Body of pancreas (tissue), 4 donors: Measurements from ENCODE around the gene IL25.

ENCODE experiments used
- CTCF ChIP-seq, 7 experiments: fragments of 450-650 bp in 4 of 7; fragments of 200-600 bp in 3 of 7; sonication (generic) in 3 of 7; IDR thresholded peaks; one replicate each; pipeline ENCODE4 v1.5.1; 2016 to 2019; ENCODE audit warnings: antibody characterized with exemption in 7 of 7
- POLR2A ChIP-seq, 3 donors: fragments of 450-650 bp; IDR thresholded peaks; one replicate each; pipeline ENCODE4 v1.6.1; 2016; ENCODE audit warnings: antibody characterized with exemption in 3 of 3, mild to moderate bottlenecking in 2 of 3

GRCh38 chr14:23399591-23399990 lies 27.0 kb downstream of the IL25 start:
- TF ChIP-seq CTCF (IDR thresholded peaks at IDR 0.05): no peak
- no peak for TF ChIP-seq POLR2A (IDR thresholded peaks at IDR 0.05)
